ENCODE results near the gene CAMTA1.

Gene CAMTA1

GRCh38 chr1:7509598-7509997, 724.3 kb downstream of the CAMTA1 start:
- DNase-seq (ENCODE audit: low read depth in 2 of 2): no peak

DNA sequence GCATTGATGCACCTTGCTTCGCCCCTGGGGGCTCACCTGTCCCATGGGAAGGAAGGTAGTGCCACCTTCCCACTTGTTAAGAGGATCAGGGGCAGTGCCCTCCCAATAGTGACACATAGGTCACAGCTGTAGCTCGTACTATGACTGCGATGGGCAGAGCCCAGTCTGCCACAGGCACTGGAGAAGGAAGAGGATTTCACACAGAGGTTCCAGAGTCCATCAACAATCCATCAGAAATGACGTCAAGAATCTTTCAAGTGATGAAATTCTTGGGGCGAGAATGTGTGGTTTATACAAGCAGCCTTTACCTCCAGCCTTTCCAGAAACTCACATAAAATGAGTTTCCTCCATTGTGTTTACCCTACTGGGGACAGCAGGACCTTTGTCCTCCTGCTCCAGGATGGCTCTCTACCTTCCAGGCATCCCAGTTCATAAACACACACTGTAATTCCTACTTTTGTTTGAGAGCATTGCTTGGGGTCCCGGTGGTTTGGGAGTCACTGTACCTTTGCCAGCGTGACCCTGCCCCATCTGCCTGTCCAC, 725.2 kb downstream of the CAMTA1 start:
- DNase-seq (ENCODE audit: low read depth in 2 of 2): no peak

DNA sequence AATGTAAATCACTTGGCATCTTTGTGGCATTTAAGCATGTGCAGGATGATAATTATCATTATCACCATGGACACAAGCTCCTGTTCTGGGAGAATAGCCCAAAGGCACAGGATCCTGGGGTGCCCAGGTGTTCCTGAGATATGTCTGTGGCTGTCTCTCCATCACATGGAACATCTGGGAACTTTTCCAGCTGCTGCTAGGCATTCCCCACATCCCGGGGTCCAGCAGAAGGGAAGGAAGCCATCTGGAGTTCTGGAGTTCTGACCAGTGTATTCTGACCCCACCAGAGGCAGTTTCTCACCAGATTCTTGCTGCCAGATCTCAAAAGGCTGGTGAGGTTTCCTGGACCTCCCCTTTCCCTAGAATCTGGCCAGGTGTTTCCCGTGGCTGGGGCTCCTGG, 726.1 kb downstream of the CAMTA1 start:
- DNase-seq (ENCODE audit: low read depth in 2 of 2): no peak

DNA sequence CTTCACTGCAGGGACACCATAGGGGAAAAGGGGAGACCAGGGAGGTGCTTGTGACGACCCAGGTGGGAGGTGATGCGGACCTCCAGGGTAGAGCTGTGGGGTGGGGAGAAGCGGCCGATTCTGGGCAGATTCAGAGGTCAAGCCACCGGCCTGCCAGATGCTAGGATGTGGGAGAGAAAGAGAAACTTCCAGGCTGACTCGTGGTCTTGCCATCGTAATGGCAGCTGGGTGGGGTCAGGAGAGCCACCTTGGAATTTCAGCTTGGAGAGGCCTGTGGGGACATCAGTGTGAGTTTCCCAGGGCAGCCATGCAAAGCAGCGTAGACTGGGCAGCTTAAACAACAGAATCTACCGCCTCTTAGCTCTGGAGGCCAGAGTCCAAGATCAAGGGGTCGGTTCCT, 727.8 kb downstream of the CAMTA1 start:
- DNase-seq (ENCODE audit: low read depth in 2 of 2): no peak

DNA sequence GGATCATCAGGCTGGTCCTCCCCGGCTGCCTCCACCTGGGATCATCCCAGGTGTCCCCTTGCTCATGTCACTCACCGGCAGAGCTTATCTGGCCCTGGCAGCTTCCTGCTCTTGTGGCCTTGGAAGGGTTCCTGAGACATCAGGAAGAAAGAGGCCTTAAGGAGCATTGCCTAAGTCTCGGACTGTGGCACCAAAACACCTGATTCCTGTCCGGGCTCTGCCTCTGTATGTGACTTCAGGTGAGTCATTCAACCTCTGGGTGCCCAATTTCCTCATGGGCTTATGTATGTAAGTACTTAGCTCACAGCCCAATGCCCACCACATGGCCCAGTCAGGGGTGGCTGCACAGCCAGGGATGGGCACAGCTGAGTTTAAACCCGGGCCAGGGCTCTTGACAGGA, 729.9 kb downstream of the CAMTA1 start:
- DNase-seq (ENCODE audit: low read depth in 2 of 2): no peak

DNA sequence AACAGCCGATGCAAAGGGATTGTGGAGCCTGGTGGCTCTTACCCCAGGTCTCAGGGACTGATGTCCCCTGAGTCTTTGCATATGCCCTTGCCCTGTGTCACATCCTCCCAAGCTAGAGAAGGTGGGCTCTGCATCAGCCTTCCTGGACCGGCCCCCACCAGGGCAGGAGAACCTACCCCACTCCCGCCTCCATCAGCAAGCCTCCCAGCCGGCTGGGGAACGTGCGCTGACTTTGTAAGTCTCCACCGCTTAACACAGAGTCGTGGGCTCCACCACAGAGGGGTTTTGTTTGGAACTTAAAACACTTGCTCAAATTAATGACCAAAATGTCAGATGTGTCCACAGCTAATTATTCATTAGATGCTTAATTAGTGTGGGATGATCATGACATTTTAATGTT, 730.6 kb downstream of the CAMTA1 start:
- DNase-seq (ENCODE audit: low read depth in 2 of 2): no peak

DNA sequence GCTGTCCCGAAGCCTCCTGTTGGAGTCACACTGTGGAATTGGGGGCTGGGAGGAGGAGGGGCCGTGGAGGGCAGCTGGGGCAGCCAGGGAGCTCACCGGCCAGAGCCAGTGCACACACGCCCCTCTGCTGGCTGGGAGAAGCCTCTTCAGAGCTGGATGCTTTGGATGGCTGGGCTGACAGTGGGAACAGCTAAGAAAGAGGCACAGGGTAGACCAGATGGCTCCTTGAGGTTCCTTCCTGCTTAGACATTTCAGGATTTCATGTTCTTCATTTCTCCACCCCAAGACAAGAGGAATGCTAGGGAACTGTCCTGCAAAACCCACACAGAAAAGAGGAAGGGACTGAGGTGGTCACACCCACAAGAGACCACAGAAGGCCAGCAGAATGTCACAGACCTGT, 731.1 kb downstream of the CAMTA1 start:
- DNase-seq (ENCODE audit: low read depth in 2 of 2): no peak

DNA sequence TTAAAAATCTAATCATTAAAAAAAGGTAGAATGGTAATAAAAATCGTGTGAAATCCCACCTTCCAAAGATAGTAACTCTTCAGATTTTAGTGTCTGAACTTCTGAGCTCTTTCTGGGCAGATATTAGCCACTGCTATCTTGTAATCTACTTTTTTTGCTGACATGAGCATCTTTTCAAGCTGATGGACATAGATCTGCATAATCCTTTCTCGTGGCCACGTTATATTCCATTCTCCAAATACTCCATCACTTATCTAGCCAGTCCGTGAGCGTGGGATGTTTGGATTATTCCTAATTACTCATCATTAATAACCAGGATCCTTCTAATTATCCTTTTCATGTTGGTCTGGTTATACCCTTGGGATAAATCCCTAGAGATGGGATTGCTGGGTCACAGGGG, 731.7 kb downstream of the CAMTA1 start:
- no peak for DNase-seq (ENCODE audit: low read depth in 2 of 2)

- DNase-seq (ENCODE audit: low read depth in 2 of 2): no peak
Measured at GRCh38 chr1:7517611-7518330, 732.5 kb downstream of the CAMTA1 start.

DNA sequence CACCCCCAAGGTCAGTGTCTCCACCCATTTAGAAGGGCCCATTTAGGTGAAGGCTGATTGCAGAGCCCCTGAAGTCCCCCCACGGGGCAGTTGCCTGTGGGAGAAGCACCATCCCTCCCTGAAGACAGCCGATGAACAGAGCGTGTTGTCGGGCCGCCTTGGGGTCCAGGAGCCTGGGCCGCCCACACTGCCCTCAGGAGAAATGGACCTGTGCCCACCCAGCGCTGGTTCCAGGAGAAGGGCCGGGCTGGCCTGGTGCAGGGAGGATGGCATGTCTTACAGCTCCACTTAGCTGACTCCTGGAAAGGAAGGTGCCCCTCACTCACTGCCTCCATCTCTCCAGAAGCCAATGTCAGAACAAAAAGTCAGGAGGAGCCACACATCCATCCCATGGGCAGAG, 733.2 kb downstream of the CAMTA1 start:
- DNase-seq (ENCODE audit: low read depth in 2 of 2): no peak

- no peak for DNase-seq (ENCODE audit: low read depth in 2 of 2)
Measured at GRCh38 chr1:7519181-7519860, 734.1 kb downstream of the CAMTA1 start.

GRCh38 chr1:7519861-7520395, 734.7 kb downstream of the CAMTA1 start:
- DNase-seq (ENCODE audit: low read depth in 2 of 2): no peak

- DNase-seq (ENCODE audit: low read depth in 2 of 2): no peak
Measured at GRCh38 chr1:7520496-7520895, 735.2 kb downstream of the CAMTA1 start.

- no peak for DNase-seq (ENCODE audit: low read depth in 2 of 2)
Measured at GRCh38 chr1:7524341-7525337, 739.4 kb downstream of the CAMTA1 start.

DNA sequence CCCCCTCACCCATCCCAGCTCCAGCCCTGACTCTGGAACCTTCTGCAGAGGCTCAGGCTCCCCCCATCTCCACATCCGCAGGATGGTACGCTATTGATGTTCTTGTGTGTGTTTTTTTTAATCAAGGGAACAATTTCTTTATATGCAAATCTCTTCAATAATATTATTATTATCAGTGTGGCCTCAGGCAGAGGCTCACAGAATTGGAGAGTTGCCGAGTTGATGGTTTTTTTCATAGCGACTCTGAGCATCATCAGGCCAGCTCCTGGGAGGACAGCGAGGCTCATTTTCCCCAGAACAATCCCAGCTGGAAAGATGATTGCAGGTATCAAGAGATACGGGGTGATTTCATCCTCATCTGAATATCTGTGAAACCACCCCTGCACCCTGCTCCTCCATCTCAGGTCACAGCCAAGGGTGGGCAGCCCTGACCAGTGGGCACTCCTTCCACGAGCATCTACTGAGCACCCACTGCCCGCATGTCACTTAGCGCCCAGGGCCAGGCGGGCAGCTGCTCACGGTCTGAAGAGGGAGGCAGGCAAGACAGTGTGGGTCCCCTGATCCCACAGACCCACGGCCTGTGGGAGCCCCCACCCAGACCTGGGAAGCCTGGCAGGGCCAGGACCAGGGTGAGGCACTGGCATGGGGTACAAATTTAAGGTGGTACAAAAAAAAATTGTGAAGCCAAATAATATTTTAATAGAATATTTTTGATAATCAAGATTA, 740.2 kb downstream of the CAMTA1 start:
- DNase-seq (ENCODE audit: low read depth in 2 of 2): no peak

GRCh38 chr1:7526196-7526866, 741.1 kb downstream of the CAMTA1 start:
- no peak for DNase-seq (ENCODE audit: low read depth in 2 of 2)

GRCh38 chr1:7526867-7527732, 741.8 kb downstream of the CAMTA1 start:
- no peak for DNase-seq (ENCODE audit: low read depth in 2 of 2)

DNA sequence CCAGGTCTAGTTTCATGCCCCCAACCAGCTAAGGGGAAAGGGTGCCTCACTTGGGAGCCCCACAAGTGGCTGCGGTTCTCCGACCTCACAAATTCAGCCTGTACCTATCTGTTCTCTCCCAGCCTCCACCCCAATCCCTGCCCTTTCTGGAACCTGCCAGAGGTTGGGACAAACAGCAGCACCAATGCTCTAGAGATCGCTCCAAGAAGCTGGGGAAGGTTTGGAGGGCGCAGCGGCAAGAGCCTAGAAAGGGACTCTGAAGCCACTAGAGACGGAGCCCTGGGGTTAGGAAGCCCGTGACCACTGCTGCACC, 742.4 kb downstream of the CAMTA1 start:
- DNase-seq (ENCODE audit: low read depth in 2 of 2): no peak

DNA sequence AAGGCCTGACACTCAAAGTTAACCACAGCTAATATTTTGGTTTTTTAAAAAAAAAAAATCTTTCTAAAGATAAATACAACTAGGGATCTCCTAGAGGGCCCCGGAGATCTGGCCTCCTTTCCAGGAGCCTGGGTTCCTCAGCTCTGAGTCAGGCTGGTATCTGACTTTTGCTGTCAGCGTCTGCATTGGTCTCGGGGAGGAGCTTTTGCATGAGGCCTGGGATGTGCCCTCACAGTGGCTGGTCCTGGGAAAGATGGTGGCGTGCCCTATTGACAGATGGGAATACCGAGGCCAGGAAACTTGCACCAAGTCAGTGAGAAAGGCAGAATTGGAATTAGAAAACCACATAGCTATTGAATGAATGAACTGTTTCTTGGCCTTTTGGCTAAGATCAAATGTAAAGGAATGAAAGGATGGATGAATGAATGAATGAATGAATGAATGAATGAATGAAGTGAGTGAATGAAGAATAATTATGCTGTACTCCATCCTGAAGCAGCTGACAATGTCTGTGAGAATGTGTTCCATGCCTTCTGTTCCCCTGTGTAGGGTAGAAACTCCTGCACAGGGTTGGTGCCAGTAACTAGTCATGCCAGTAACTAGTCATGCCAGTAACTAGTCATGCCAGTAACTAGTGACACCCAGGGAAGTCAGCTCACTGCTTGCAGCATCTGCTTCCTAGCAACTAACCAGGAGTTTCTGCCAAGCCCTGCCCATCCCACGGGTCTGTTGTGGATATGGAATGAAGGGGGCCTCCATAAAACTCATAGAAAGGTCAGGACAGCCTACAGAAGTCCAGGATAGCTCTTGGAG, 743.3 kb downstream of the CAMTA1 start:
- DNase-seq (ENCODE audit: low read depth in 2 of 2): no peak
